Spleen (tissue), 11 donors: Measurements from ENCODE around the gene SETX. TPM values are rescaled to one million over a fixed set of nuclear protein-coding genes. Genes with fewer than 3 reads are reported as not detected.
"Not testable (repeated sequence)": the region's sequence is repeated elsewhere in the genome, so short reads cannot be mapped to it uniquely, and the experiment has no call there.

ENCODE experiments used
- DNase-seq: peaks from one replicate; pipeline ENCODE4 v3.0.0-alpha.2; 2020
- H3K27ac ChIP-seq, 8 donors: fragments of 200-600 bp; sonication (generic) in 7 of 8; 1 replicate in 4 of 8; 2 replicates in 4 of 8; pipeline versions ENCODE4 v1.5.0 to v1.8.0; 2016 to 2021; ENCODE audit warnings: inconsistent platforms in 4 of 8, mild to moderate bottlenecking in 4 of 8, moderate library complexity in 1 of 8
- H3K27me3 ChIP-seq, 7 donors: fragments of 200-600 bp; sonication (generic) in 6 of 7; replicated peaks in 1 of 7; 1 replicate in 4 of 7; 2 replicates in 3 of 7; pipeline versions ENCODE4 v1.5.0 to v1.8.0; 2016 to 2021; ENCODE audit warnings: inconsistent platforms in 3 of 7, mild to moderate bottlenecking in 1 of 7
- H3K36me3 ChIP-seq, 6 donors: fragments of 200-600 bp; sonication (generic) in 5 of 6; 1 replicate in 4 of 6; 2 replicates in 2 of 6; pipeline versions ENCODE4 v1.5.0 to v1.8.0; 2016 to 2021; ENCODE audit warnings: inconsistent platforms in 2 of 6
- H3K4me1 ChIP-seq, 6 donors: fragments of 200-600 bp; sonication (generic) in 5 of 6; 1 replicate in 3 of 6; 2 replicates in 3 of 6; pipeline versions ENCODE4 v1.5.0 to v1.8.0; 2016 to 2021; ENCODE audit warnings: inconsistent platforms in 3 of 6
- H3K4me3 ChIP-seq, 8 donors: fragments of 200-600 bp; sonication (generic) in 7 of 8; 1 replicate in 4 of 8; 2 replicates in 4 of 8; pipeline versions ENCODE4 v1.5.0 to v1.8.0; 2016 to 2021; ENCODE audit warnings: inconsistent platforms in 4 of 8, mild to moderate bottlenecking in 4 of 8, moderate library complexity in 2 of 8
- H3K9me3 ChIP-seq, 8 donors: fragments of 200-600 bp; sonication (generic) in 7 of 8; 1 replicate in 4 of 8; 2 replicates in 4 of 8; pipeline versions ENCODE4 v1.5.0 to v1.8.0; 2016 to 2021; ENCODE audit warnings: inconsistent platforms in 4 of 8
- POLR2A ChIP-seq, 3 donors: fragments of 450-650 bp; IDR thresholded peaks; one replicate each; pipeline ENCODE4 v1.5.1; 2017; ENCODE audit warnings: antibody characterized with exemption in 3 of 3, mild to moderate bottlenecking in 1 of 3
- POLR2AphosphoS5 ChIP-seq, 3 donors: sonication (generic); formaldehyde crosslinking; IDR thresholded peaks; one replicate each; pipeline ENCODE4 v1.5.1; 2017; ENCODE audit warnings: antibody characterized with exemption in 3 of 3
- WGBS, 5 donors: extraction: QIAGEN DNeasy Blood & Tissue Kit in 3 of 5; methylation state at CpG; one replicate each; pipeline versions ENCODE4 v1.1.5 to v1.1.7; 2013 to 2018; 5-methylcytosine and 5-hydroxymethylcytosine counted together
- intact Hi-C: fragments of 100-400 bp; cut with DNase I; formaldehyde crosslinking; loops from one replicate; pipeline ENCODE4 v1.15.0; 2023; ENCODE audit warnings: low total_unique reads
- polyA plus RNA-seq, 3 donors: library from polyadenylated mRNA; stranded (reverse); fragments of 200-250 nt; gene quantifications; one replicate each; pipeline ENCODE4 v1.2.1, GENCODE V29; 2013
- total RNA-seq, 7 donors: library from RNA; depleted of rRNA in 3 of 7; stranded (reverse); fragments of >200 nt in 3 of 7; fragmentation: NEBNext Ultra II Directional in 4 of 7; extraction: Animal tissue kit (Norgen Biotek cat#: 25700) in 4 of 7; gene quantifications; one replicate each; pipeline versions ENCODE4 v1.1.0 to v1.2.1, GENCODE V29; 2016 to 2021
- TF ChIP-seq, protein P1 (sequence below), 11 experiments: fragments of 200-600 bp in 7 of 11; fragments of 450-650 bp in 4 of 11; sonication (generic) in 4 of 11; IDR thresholded peaks in 8 of 11; conservative IDR thresholded peaks in 3 of 11; 1 replicate in 7 of 11; 2 replicates in 4 of 11; pipeline versions ENCODE4 v1.4.0 to v1.8.0; 2016 to 2021; ENCODE audit warnings: antibody characterized with exemption in 11 of 11, inconsistent platforms in 4 of 11, mild to moderate bottlenecking in 1 of 11
- donor health status: healthy with polysubstance abuse.
- donor health status: DM: no; HTN: no; CAD: no; lungs with moderate emphysema.
- donor health status: DM: no; HTN: no; CAD: no.
- donor health status: Bipolar disorder and iron deficiency.
- donor health status: healthy.
- donor health status: DM: no; HTN: no; CAD: no.
- donor health status: DM: yes; HTN: yes; CAD: no.

The SETX gene
- total and polyA plus RNA-seq, 10 donors, result 27.0 to 154 (median 104) TPM

- Histone ChIP-seq H3K27ac (no peak overlapping the region), H3K27me3 (no peaks in the 10 kb centered on the region), H3K9me3 (no peaks in the 10 kb centered on the region), H3K4me1 (peaks cover 0 to 3% (median 0%) of the 10 kb centered on the region in 6 donors), H3K4me3 (no peak overlapping the region), H3K36me3 (peaks cover 2 to 100% (median 100%) of the 10 kb centered on the region in 6 donors)
- no peak for DNase-seq
- no peak for TF ChIP-seq POLR2A (IDR thresholded peaks at IDR 0.05)
- TF ChIP-seq, protein P1, sequence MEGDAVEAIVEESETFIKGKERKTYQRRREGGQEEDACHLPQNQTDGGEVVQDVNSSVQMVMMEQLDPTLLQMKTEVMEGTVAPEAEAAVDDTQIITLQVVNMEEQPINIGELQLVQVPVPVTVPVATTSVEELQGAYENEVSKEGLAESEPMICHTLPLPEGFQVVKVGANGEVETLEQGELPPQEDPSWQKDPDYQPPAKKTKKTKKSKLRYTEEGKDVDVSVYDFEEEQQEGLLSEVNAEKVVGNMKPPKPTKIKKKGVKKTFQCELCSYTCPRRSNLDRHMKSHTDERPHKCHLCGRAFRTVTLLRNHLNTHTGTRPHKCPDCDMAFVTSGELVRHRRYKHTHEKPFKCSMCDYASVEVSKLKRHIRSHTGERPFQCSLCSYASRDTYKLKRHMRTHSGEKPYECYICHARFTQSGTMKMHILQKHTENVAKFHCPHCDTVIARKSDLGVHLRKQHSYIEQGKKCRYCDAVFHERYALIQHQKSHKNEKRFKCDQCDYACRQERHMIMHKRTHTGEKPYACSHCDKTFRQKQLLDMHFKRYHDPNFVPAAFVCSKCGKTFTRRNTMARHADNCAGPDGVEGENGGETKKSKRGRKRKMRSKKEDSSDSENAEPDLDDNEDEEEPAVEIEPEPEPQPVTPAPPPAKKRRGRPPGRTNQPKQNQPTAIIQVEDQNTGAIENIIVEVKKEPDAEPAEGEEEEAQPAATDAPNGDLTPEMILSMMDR (IDR thresholded peaks at IDR 0.05 in 8 of 11, conservative IDR thresholded peaks at IDR 0.05 in 3 of 11), result no peak
- no peak for TF ChIP-seq POLR2AphosphoS5 (IDR thresholded peaks at IDR 0.05)
- WGBS, 5 donors, result 58 to 78% (median 68%) methylated on average over 4 of the region's 4 CpGs
- intact Hi-C loops, result loop anchor here (10.0 kb wide), 2 partner anchors 52 to 112 kb away; no protein-coding TSS in a partner anchor
These were observed 71.6 kb downstream of the SETX start for GRCh38 chr9:132283165-132283564.

- H3K27ac ChIP-seq, result no peak overlapping the region
- 88 to 98% (median 95%) methylated on average over 2 of the region's 2 CpGs for WGBS, 5 donors
- peaks cover 12 to 100% (median 97%) of the 10 kb centered on the region in 6 donors for H3K36me3 ChIP-seq
- intact Hi-C loops, result no loop called here
- H3K9me3 ChIP-seq, result no peaks in the 10 kb centered on the region
- TF ChIP-seq POLR2A (IDR thresholded peaks at IDR 0.05) (no peak), POLR2AphosphoS5 (IDR thresholded peaks at IDR 0.05) (no peak)
- TF ChIP-seq, protein P1 (IDR thresholded peaks at IDR 0.05 in 8 of 11, conservative IDR thresholded peaks at IDR 0.05 in 3 of 11), result no peak
- DNase-seq, result no peak
- H3K4me1 ChIP-seq, result no peaks in the 10 kb centered on the region
- H3K4me3 ChIP-seq, result no peak overlapping the region
- H3K27me3 ChIP-seq, result no peaks in the 10 kb centered on the region
These were observed 79.9 kb downstream of the SETX start for GRCh38 chr9:132274861-132275260.

GRCh38 chr9:132269704-132270516 is 84.9 kb downstream of the SETX start:
- not testable (repeated sequence) for H3K27ac ChIP-seq
- Histone ChIP-seq H3K36me3 (peaks cover 7 to 100% (median 92%) of the 10 kb centered on the region in 6 donors), H3K4me1 (peaks cover 0 to 13% (median 0%) of the 10 kb centered on the region in 6 donors)

GRCh38 chr9:132268725-132269352 is 85.9 kb downstream of the SETX start:
- Histone ChIP-seq H3K9me3 (no peaks in the 10 kb centered on the region), H3K4me1 (peaks cover 0 to 13% (median 0%) of the 10 kb centered on the region in 6 donors), H3K27ac (no peak overlapping the region), H3K36me3 (peaks cover 6 to 100% (median 92%) of the 10 kb centered on the region in 6 donors), H3K4me3 (no peak overlapping the region), H3K27me3 (no peaks in the 10 kb centered on the region)
- DNase-seq, result peak; percentile 84
- TF ChIP-seq POLR2A (IDR thresholded peaks at IDR 0.05), result no peak
- TF ChIP-seq, protein P1 (IDR thresholded peaks at IDR 0.05 in 8 of 11, conservative IDR thresholded peaks at IDR 0.05 in 3 of 11), result peak; percentile 30 to 91 (median 78)
- intact Hi-C loops, result no loop called here
- 52 to 63% (median 62%) methylated on average over 10 of the region's 10 CpGs for WGBS, 5 donors

More at GRCh38 chr9:132269704-132270516, 84.9 kb downstream of the SETX start:
- H3K4me3 ChIP-seq, intact Hi-C loops, H3K9me3 ChIP-seq, H3K27me3 ChIP-seq, DNase-seq: not testable (repeated sequence)
- 64 to 84% (median 75%) methylated on average over 6 to 13 of the region's 16 CpGs for whole genome bisulfite sequencing, 5 donors
